Fibroblast of skin of abdomen (primary cell): ENCODE measurements around the gene POC1B.

ENCODE experiments used
- DNase-seq: peaks from one replicate; pipeline ENCODE4 v3.0.0-alpha.2; 2013

Gene POC1B

GRCh38 chr12:89417246-89417977 is 108.4 kb downstream of the POC1B start:
- peak; percentile 15 for DNase-seq

GRCh38 chr12:89416049-89416792 is 109.6 kb downstream of the POC1B start:
- DNase-seq: no peak

- DNase-seq: peak; percentile 84
Observed at GRCh38 chr12:89414851-89415250, 111.0 kb downstream of the POC1B start.

- DNase-seq: no peak
Observed at GRCh38 chr12:89414322-89414721, 111.5 kb downstream of the POC1B start.

GRCh38 chr12:89413234-89413633 is 112.6 kb downstream of the POC1B start:
- DNase-seq: no peak

- DNase-seq: no peak
Observed at GRCh38 chr12:89412665-89413064, 113.2 kb downstream of the POC1B start.

- DNase-seq: no peak
Observed at GRCh38 chr12:89411846-89412245, 114.0 kb downstream of the POC1B start.

- no peak for DNase-seq
Observed at GRCh38 chr12:89411234-89411633, 114.6 kb downstream of the POC1B start.

- no peak for DNase-seq
Observed at GRCh38 chr12:89405626-89406345, 120.1 kb downstream of the POC1B start.

GRCh38 chr12:89401433-89402058 is 124.3 kb downstream of the POC1B start:
- no peak for DNase-seq

GRCh38 chr12:89400415-89400814 is 125.4 kb downstream of the POC1B start:
- DNase-seq: no peak

GRCh38 chr12:89395712-89396111 is 130.1 kb downstream of the POC1B start:
- DNase-seq: no peak

GRCh38 chr12:89393551-89394121 is 132.2 kb downstream of the POC1B start:
- no peak for DNase-seq

GRCh38 chr12:89392391-89392790 is 133.5 kb downstream of the POC1B start:
- no peak for DNase-seq

- no peak for DNase-seq
Observed at GRCh38 chr12:89391726-89392336, 134.0 kb downstream of the POC1B start.

GRCh38 chr12:89390802-89391673 is 134.8 kb downstream of the POC1B start:
- DNase-seq: peak; percentile 71

- DNase-seq: no peak
Observed at GRCh38 chr12:89389755-89390661, 135.8 kb downstream of the POC1B start.

- DNase-seq: no peak
Observed at GRCh38 chr12:89386138-89386537, 139.7 kb downstream of the POC1B start.

GRCh38 chr12:89384807-89385206 is 141.0 kb downstream of the POC1B start:
- DNase-seq: no peak
